Loucy (cell line): Measurements from ENCODE around the gene DACH1.

Experiments
- H2AFZ ChIP-seq: fragments of 200-600 bp; sonication (generic); 2 replicates; pipeline ENCODE4 v1.6.0; 2016; ENCODE audit warnings: antibody characterized with exemption, mild to moderate bottlenecking, low read length, moderate library complexity
- H3F3A ChIP-seq: fragments of 200-600 bp; 2 replicates; pipeline ENCODE4 v1.6.0; 2016; ENCODE audit warnings: antibody characterized with exemption, low read depth, mild to moderate bottlenecking
- H3K27me3 ChIP-seq: fragments of 200-600 bp; sonication (generic); 2 replicates; pipeline ENCODE4 v1.6.1; 2014; ENCODE audit warnings: low read length, mild to moderate bottlenecking; ENCODE audit not compliant: insufficient read depth, poor library complexity, severe bottlenecking
- H3K36me3 ChIP-seq: fragments of 200-600 bp; sonication (generic); 2 replicates; pipeline ENCODE4 v1.6.1; 2016; ENCODE audit warnings: low read length; ENCODE audit not compliant: insufficient read depth
- H3K4me1 ChIP-seq: fragments of 200-600 bp; sonication (generic); 2 replicates; pipeline ENCODE4 v1.5.1; 2014; ENCODE audit warnings: low read length, mild to moderate bottlenecking; ENCODE audit not compliant: insufficient read depth, poor library complexity, severe bottlenecking
- H3K4me2 ChIP-seq: fragments of 200-600 bp; sonication (generic); 2 replicates; pipeline ENCODE4 v1.6.0; 2014; ENCODE audit warnings: antibody characterized with exemption, low read length, low read depth, mild to moderate bottlenecking; ENCODE audit not compliant: poor library complexity, severe bottlenecking
- H3K4me3 ChIP-seq: fragments of 200-600 bp; sonication (generic); 2 replicates; pipeline ENCODE4 v1.5.1; 2014; ENCODE audit warnings: low read length, mild to moderate bottlenecking, mixed read lengths; ENCODE audit not compliant: poor library complexity, severe bottlenecking
- H3K79me2 ChIP-seq: fragments of 200-600 bp; sonication (generic); 2 replicates; pipeline ENCODE4 v1.6.1; 2014; ENCODE audit warnings: low read length; ENCODE audit not compliant: insufficient read depth
- H3K9ac ChIP-seq: fragments of 200-600 bp; sonication (generic); 2 replicates; pipeline ENCODE4 v1.6.0; 2014; ENCODE audit warnings: mild to moderate bottlenecking, low read depth, low read length, moderate library complexity; ENCODE audit not compliant: poor library complexity, severe bottlenecking
- H3K9me2 ChIP-seq: fragments of 200-600 bp; sonication (generic); replicated peaks from 2 replicates; pipeline ENCODE4 v1.6.1; 2016; ENCODE audit warnings: low read depth, low read length, mixed read lengths
- H3K9me3 ChIP-seq: fragments of 200-600 bp; sonication (generic); 2 replicates; pipeline ENCODE4 v1.6.1; 2014; ENCODE audit warnings: mild to moderate bottlenecking, antibody characterized with exemption, low read length, low read depth; ENCODE audit not compliant: insufficient read depth
- H4K20me1 ChIP-seq: fragments of 200-600 bp; sonication (generic); 2 replicates; pipeline ENCODE4 v1.6.0; 2014; ENCODE audit warnings: antibody characterized with exemption, low read length, mild to moderate bottlenecking; ENCODE audit not compliant: insufficient read depth, poor library complexity, severe bottlenecking
- CTCF ChIP-seq: fragments of 200-600 bp; sonication (generic); conservative IDR thresholded peaks from 2 replicates; pipeline ENCODE4 v1.5.1; 2014; ENCODE audit warnings: mild to moderate bottlenecking, antibody characterized with exemption, low read length
- EZH2phosphoT487 ChIP-seq: fragments of 200-600 bp; IDR thresholded peaks from 2 replicates; pipeline ENCODE4 v1.6.1; 2018; ENCODE audit warnings: antibody characterized with exemption, mild to moderate bottlenecking, moderate library complexity, borderline replicate concordance

Gene DACH1

GRCh38 chr13:71801165-71801760 is 65.7 kb downstream of the DACH1 start:
- Histone ChIP-seq H3K4me1 (no peaks in the 10 kb centered on the region), H3K4me3 (no peak overlapping the region), H2AFZ (no peak overlapping the region), H3K9me2 (no peaks in the 10 kb centered on the region), H3F3A (no peaks in the 10 kb centered on the region), H3K9ac (no peak overlapping the region), H3K36me3 (no peaks in the 10 kb centered on the region), H3K9me3 (no peaks in the 10 kb centered on the region), H4K20me1 (no peaks in the 10 kb centered on the region), H3K4me2 (no peak overlapping the region), H3K27me3 (no peaks in the 10 kb centered on the region), H3K79me2 (no peaks in the 10 kb centered on the region)
- TF ChIP-seq CTCF, result no peak
- no peak for TF ChIP-seq EZH2phosphoT487

GRCh38 chr13:71799324-71799723 is 67.7 kb downstream of the DACH1 start:
- Histone ChIP-seq H3K9ac (no peak overlapping the region), H4K20me1 (no peaks in the 10 kb centered on the region), H3K9me2 (no peaks in the 10 kb centered on the region), H3K4me2 (no peak overlapping the region), H3K4me3 (no peak overlapping the region), H3K36me3 (no peaks in the 10 kb centered on the region), H2AFZ (no peak overlapping the region), H3K27me3 (no peaks in the 10 kb centered on the region), H3K9me3 (no peaks in the 10 kb centered on the region), H3K4me1 (no peaks in the 10 kb centered on the region), H3F3A (no peaks in the 10 kb centered on the region), H3K79me2 (no peaks in the 10 kb centered on the region)
- TF ChIP-seq EZH2phosphoT487 (no peak), CTCF (no peak)

- Histone ChIP-seq H3K9me3 (no peaks in the 10 kb centered on the region), H3K79me2 (no peaks in the 10 kb centered on the region), H3K27me3 (no peaks in the 10 kb centered on the region), H3K9ac (no peak overlapping the region), H3K36me3 (no peaks in the 10 kb centered on the region), H2AFZ (no peak overlapping the region), H3F3A (no peaks in the 10 kb centered on the region), H4K20me1 (no peaks in the 10 kb centered on the region), H3K4me3 (no peak overlapping the region), H3K4me1 (no peaks in the 10 kb centered on the region), H3K9me2 (no peaks in the 10 kb centered on the region), H3K4me2 (no peak overlapping the region)
- TF ChIP-seq EZH2phosphoT487 (no peak), CTCF (no peak)
These were observed 68.3 kb downstream of the DACH1 start for GRCh38 chr13:71798707-71799106.
